Left cardiac atrium (tissue), 4 donors: Measurements from ENCODE around the gene ARFRP1. TPM values are rescaled to one million over a fixed set of nuclear protein-coding genes. Genes with fewer than 3 reads are reported as not detected.

Experiments
- ATAC-seq, 2 donors: fragments of 200-7000 bp; cut with Tn5 transposase; one replicate each; pipeline ENCODE4 v1.9.1; 2020; ENCODE audit warnings: mild to moderate bottlenecking in 2 of 2, moderate library complexity in 2 of 2
- DNase-seq: peaks from one replicate; pipeline ENCODE4 v3.0.0-alpha.2; 2020
- intact Hi-C, 2 donors: fragments of 100-400 bp; cut with DNase I; formaldehyde crosslinking; loops; one replicate each; pipeline versions ENCODE4 v1.14.1 to v1.15.1; 2022 to 2023
- total RNA-seq, 2 donors: library from RNA; stranded (reverse); fragmentation: NEBNext Ultra II Directional; extraction: Animal tissue kit (Norgen Biotek cat#: 25700); gene quantifications; one replicate each; pipeline ENCODE4 v1.2.1, GENCODE V29; 2021
- donor health status: DM: no; HTN: yes; CAD: no.
- donor health status: DM: no; HTN: yes; CAD: no; lungs with severe emphysema.
- donor health status: DM: yes; HTN: yes; CAD: no.
- donor health status: Dilated cardiomyopathy.

Gene ARFRP1
- total RNA-seq, 2 donors from 2014 or later = 36.8 to 44.9 TPM

DNA sequence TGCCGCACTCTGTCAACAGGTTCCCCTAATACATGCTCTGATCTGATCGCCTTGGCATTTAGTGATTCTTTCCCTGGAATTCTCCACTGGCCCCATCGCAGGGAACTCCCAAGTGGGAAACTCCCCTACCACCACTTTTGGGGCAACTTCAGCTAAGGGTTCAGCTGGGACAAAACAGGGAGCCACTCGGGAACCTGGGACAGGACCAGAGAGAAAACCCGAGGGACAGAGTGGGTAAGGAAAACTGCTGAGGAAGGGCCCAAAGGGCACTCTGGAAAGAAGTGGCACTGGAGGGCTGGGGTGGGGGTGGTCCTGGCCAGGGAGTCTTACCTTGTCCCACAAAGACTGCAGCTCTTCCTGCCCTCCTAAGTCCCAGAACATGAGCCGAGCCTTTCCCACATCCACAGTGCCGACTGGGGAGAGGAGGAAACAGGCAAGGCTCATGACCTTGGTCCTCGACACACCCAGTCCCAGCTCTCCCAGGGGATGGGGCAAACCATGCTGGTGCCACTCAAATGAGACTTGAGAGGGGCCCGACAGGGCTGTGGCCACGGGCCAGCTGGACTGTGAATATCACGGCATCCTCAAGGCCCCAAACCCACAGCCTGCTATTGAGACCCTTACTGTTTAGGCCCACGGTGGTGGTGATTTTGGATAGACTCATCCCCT is 1.6 kb downstream of the ARFRP1 start:
- no peak for DNase-seq
- intact Hi-C loops = no loop called here
- no peak for ATAC-seq

DNA sequence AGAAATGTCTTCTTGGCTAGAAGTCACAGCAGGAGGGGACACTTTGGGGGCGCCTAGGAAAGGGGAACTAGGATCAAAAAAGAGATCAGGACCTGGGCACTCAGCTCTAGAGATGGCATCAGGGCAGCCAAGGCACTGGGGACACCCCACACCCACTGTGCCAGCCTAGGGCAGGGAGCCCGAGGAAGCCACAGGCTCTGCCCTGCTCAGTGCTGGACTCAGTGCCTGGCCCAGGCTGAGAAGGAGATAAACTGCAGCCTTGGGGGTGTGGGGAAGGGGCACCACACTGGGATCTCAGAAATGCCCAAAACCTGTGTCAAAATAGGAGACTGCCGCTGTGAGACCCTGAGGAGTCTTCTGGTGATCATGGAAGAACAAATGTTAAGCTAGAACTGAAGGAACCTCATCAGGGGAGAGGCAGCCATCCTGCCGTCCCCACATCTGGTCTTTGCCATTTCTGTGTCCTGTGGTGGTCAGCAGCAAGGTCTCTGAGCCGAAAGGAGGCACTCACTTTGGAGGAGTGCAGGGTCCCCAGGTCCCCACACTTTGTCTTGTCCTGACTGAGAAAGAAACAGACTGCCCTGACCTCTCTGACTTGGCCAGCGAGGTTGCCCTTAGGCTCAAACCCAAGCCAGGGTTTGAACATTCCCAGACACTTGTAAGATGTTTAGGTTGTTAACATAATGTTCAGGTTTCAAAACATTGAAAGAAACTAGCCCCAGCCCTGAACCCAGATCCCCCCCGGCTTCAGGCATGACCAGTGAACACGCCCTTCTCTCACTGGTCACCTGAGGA is 2.3 kb downstream of the ARFRP1 start:
- intact Hi-C loops = no loop called here
- no peak for DNase-seq
- no peak for ATAC-seq

DNA sequence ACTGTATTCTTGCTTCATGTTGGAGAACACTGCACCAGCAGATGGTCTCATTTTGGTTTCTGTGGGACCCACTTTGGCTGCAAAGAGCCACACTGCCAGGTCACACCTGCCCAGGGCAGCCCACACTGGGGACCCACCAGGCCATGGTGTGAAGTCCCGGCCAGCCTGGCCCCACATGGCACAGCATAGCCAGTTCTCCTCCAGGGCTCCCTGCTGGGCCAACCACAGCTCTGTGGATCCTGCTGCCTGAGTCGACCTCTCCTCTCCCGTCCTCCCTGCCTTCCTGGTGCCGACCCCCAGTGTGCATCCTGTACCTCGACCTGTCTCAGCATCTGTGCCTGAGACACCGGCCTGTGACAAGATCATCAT is 3.0 kb downstream of the ARFRP1 start:
- ATAC-seq (no peak), DNase-seq (no peak)
- intact Hi-C loops = no loop called here

DNA sequence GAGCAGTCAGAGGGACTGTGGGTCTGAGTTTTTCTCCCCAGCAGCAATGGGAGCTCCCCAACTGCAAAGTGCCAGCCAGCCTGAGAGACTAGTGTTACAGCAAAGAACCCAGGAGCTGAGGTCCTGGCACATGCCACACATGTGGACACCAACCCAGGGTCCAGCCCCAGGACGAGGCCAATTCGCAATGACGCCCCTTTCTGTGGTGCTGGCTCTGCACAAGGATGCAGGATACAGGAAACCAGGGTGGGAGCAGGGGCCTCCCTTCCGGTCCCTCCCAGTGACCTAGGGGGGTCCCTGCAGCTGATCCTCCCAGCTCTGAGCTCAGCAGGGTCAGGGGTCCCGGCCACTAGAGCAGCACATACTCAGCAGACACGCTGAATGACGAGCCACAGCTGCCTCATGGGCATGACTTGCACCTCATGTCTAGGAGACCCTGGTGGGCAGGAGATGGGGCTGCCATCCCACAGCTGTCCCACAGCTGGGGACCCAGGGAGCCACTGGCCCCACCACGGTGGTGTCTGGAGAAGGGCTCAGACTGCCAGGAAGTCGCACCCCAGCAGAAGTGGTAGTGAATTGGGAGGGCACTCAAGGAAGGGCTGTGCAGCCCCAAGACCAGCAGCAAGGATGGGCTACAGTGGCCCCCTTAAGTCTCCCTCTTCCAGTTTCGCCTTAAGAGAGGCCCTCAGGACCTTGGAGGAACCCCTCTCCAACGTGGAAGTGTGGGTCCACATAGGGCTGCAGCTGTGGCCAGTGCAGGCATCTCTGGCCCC is 3.6 kb downstream of the ARFRP1 start:
- intact Hi-C loops = no loop called here
- ATAC-seq = no peak
- DNase-seq = no peak

DNA sequence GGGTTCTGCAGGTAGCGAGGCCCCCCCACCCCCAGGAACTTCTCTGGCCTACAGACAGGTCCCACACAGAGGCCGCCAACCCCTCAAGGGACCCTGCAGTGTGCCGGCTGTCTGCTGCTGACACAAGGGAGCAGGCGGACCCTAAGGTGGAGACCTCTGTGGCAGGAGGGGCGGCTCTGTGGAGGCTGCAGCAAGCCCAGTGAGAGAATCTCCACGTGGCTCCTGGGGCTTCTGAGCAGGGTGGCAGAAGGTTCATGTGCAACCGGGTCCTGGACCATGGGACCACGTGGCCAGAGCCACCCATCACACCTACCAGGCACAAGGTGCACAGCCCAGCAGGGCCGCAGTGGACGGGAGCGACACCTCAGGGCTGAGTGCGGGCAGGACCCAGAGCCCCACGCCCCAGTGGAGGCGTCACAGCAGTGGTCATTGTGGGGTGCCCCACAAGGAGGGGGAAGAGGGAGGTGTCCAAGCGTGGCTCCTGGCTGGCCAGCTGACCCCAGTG is 4.3 kb downstream of the ARFRP1 start:
- intact Hi-C loops = no loop called here
- DNase-seq (no peak), ATAC-seq (no peak)

DNA sequence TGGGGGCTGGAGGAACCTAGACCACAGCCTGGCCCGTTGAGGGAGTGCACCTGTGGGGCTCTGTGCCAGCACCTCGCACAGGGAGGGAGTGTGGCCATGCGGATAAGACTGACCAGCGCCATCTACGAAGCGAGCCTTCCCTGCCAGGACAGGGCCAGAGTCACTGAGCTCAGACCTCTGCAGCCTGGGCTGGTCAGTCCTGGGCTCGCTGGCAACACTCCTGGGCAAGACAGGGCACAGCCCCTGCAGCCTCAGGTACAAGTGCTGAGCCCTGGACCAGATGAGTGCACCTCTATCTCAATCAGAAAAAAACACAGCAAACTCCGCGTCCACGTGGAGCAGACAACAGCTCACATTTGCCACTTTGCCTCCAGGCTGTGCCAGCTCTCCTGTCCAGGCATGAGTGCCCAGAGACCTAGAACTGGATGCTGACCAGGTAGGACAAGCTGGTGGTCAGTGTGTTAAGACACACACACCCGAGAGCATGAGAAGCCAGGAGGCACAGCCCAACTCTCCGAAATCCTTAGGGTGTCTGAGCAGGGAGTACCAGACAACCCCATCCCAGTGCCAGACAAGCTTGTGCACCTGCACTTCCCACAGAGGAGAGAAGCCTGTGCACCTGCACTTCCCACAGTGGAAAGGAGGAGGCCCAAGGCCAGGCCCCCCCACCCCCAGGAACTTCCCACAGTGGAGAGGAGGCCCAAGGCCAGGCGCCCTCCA is 4.9 kb downstream of the ARFRP1 start:
- intact Hi-C loops = no loop called here
- no peak for ATAC-seq
- no peak for DNase-seq

DNA sequence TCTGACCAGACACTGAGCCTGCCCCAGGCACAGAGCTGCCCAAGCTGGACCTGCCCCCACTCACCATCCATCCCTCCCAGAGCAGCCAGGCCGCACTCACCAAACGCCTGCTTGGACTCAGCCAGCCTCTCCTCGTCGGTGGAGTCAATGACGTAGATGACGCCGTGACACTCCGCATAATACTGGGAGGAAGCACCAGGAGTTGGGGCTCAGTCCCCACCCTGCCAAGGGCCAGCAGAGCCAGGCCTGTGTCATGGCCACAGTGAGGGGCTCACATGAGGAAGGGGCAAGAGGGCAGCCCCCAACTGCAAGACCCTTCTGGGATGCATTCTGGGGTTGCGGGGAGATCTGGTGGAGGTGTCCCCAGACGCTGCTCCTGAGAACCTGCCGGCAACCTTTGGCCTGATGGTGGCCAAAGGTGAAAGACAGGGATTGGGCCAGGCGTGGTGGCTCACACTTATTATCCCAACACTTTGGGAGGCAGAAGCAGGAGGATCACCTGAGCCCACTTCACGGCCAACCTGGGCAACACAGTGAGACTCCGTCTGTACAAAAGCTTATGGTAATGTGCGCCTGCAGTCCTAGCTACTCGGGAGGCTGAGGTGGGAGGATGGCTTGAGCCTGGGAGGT is 5.6 kb downstream of the ARFRP1 start:
- DNase-seq (peak; percentile 22), ATAC-seq (no peak)
- intact Hi-C loops = no loop called here

DNA sequence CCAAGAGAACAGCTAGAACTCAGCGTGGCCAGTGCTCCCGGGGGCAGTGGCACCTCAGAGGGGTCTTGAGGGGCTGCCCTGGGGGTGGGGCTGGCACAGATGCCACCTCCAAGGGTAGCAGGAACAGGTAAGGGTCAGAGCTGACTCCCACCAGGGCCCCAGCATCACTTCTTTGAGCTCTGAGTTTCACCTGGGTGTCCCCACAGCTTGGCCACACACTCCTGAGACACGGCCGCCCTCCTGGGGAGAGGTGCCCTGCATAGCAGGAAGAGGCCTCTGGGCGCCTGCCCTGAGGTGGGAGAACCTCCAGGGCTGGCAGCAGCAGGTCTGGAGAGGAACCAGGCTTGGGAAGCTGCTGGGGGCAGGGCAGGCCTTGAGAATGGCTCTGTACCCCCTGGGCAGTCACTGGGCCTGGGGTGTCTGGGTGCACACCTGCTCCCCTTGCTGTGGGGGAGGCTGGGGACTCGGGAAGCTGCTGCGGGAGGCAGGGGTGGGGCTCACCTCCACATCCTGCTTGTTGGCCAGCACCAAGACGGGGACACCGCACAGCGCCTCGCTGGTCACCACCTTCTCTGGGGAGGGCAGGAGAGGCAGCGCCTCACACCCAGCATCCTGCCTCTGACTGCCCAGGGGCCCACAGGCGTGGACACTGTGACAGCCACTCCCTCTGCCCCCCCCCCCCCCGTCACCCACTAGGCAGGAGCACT is 6.3 kb downstream of the ARFRP1 start:
- peak; percentile 20 for DNase-seq
- intact Hi-C loops = no loop called here
- no peak for ATAC-seq

DNA sequence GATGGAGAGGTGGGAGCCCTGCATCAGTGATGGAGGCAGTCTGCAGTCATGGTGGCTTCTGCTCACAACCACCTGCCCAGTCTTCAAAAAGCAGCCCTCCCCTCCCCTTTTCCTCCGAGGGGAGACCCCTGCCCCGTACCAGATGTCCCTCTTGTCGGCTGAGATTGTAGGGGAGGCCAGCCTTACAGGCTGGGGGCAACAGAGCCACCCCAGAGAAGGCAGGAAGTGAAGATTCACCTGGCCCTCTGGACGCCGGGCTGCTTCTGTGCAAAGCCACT is 6.8 kb downstream of the ARFRP1 start:
- DNase-seq (no peak), ATAC-seq (no peak)
- intact Hi-C loops = no loop called here

DNA sequence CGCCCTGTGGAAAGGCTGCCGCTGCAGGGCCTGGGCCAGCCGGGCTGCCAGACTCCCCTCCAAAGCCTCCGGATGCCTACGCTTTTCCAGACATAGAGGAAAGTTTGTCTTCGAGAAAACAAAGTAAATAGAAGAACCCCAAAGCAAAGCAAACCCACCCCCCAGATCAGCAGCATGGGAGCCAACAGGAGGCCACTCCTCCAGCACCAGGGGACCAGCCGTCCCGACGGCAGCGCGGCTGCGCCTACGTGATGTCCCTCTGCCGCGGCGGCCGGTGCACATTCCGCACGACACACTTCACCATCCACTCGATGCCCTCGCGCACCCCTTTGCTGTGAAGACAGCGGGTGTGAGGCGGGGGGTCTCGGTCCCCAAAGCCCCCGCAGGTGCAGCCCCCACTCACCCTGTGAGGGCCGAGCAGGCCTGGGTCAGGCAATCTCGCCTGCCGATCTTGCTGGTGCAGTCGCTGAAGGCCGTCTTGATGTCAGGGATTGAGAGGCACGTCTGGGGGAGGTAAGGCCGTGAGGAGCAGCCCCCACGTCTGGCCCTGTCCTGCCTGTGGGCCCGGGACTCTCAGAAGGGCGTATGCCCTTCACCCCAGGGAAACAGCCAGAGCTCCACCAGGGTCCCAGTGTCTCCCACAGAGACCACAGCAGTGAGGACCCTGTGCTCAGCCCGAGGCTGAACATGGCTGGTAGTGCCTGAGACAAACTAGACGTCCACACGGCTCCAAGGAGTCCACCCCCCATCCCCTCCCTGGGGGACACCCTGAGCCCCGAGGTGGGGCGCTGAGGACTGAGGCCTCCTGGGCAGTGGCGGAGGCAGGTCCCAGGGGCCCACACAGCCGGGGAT is 7.4 kb downstream of the ARFRP1 start:
- intact Hi-C loops = no loop called here
- ATAC-seq (no peak), DNase-seq (peak; percentile 21)

DNA sequence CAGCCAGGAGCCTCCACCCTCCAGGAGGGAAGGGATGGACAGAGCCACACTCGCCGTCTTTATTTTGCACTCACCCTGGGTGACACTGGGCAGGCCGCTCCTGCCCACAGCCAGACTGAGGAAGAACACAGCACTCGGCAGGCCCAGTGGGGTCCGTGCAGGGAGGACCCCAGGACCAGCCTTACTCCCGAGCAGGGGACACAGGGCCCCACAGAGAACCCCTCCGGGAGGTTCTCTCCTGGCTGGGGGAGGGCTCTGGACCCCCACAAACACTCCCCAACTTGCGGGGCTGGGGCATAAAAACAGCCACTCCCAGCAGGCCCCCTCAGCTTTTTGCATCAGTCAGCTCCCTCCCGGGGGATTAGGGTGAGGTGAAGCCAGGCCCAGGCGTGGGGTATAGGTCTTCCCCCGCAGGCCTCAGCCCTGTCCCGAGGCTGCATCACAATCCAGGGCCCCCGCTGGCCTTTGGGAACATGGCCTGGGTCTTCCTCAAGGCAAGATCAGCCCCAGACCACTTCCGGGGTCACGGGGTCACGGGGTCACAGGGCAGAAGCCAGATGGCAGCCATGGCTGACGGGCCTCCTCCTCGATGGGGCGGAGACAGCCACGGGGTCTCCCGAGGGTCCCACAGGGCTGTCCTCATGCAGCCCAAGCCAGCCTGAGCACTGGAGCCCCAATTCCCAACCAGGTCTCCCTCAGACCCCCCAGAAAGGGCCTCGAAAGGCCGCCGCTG is 8.1 kb downstream of the ARFRP1 start:
- peak; percentile 31 for DNase-seq

DNA sequence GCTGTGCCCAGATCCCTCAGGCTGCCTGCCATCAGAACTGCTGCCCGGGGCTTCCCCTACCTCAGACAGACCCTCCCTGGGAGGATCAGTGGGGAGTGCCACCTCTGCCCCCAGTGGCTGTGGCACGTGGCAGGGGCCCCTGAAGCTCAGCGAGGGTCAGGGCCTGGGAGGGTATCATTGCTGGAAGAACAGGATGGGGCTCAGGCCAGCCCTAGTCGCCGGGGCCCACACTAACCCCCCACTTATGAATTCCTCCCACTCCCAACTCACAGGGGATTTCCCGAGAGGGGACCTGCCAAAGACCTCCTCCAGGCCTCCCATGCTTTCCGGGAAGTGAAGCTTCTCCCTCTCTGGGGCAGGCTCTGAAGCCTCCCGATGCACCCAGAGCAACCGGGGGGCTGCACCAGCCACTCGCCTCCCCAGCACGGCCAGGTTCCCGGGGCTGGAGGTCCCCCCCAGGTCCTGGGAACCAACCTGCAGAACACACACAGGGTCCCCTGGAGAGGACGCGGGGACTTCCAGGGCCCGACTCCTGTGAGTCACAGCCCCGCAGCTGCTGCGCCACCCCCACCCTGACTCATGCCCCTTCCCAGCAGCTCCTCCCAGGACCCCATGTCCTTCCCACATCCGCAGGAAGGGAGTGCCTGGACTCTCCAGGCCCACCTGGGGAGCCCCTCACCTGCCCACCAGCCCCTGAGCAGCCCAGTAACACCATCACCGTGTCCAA is 8.9 kb downstream of the ARFRP1 start:
- peak; percentile 79 for DNase-seq
- ATAC-seq = peak; percentile 9 to 45
- intact Hi-C loops = no loop called here

More for the DNA sequence above, 8.1 kb downstream of the ARFRP1 start:
- ATAC-seq = no peak
- intact Hi-C loops = no loop called here

DNA sequence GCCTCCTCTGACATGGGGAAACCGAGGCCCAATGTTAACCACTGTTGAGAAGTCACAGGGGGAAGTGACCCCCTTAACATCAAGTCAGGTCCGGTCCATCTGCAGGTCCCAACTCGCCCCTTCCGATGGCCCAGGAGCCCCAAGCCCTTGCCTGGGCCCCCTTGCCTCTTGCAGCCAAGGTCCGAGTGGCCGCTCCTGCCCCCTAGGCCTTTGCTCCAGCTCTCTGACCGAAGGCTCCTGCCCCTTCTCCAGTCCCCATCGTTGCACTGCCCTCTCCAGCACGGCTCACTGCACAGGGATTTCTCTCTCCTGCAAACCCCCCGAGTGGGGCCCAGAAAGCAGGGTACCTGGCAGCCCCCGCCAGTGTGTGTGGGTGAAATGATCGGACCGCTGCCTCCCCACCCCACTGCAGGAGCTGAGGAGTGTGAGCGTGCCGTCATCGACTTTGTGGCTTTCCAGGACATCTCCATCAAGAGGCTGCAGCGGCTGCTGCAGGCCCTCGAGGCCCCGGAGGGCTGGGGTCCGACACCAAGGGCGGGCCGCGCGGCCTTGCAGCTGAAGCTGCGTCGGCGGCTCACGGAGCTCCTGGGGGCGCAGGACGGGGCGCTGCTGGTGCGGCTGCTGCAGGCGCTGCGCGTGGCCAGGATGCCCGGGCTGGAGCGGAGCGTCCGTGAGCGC is 9.8 kb downstream of the ARFRP1 start:
- intact Hi-C loops = no loop called here
- DNase-seq = no peak
- no peak for ATAC-seq

DNA sequence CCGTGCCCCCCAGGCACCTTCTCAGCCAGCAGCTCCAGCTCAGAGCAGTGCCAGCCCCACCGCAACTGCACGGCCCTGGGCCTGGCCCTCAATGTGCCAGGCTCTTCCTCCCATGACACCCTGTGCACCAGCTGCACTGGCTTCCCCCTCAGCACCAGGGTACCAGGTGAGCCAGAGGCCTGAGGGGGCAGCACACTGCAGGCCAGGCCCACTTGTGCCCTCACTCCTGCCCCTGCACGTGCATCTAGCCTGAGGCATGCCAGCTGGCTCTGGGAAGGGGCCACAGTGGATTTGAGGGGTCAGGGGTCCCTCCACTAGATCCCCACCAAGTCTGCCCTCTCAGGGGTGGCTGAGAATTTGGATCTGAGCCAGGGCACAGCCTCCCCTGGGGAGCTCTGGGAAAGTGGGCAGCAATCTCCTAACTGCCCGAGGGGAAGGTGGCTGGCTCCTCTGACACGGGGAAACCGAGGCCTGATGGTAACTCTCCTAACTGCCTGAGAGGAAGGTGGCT is 10.4 kb downstream of the ARFRP1 start:
- ATAC-seq = no peak
- intact Hi-C loops = no loop called here
- no peak for DNase-seq

DNA sequence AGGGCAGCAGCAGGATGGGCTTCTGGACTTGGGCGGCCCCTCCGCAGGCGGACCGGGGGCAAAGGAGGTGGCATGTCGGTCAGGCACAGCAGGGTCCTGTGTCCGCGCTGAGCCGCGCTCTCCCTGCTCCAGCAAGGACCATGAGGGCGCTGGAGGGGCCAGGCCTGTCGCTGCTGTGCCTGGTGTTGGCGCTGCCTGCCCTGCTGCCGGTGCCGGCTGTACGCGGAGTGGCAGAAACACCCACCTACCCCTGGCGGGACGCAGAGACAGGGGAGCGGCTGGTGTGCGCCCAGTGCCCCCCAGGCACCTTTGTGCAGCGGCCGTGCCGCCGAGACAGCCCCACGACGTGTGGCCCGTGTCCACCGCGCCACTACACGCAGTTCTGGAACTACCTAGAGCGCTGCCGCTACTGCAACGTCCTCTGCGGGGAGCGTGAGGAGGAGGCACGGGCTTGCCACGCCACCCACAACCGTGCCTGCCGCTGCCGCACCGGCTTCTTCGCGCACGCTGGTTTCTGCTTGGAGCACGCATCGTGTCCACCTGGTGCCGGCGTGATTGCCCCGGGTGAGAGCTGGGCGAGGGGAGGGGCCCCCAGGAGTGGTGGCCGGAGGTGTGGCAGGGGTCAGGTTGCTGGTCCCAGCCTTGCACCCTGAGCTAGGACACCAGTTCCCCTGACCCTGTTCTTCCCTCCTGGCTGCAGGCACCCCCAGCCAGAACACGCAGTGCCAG is 11.0 kb downstream of the ARFRP1 start, which contains the start of gene TNFRSF6B:
TNFRSF6B (plus strand) TSS at position 25 of the 729 bp plus-strand sequence; CDS start at position 141, 116 bp downstream.
- peak; percentile 31 for DNase-seq
- ATAC-seq = peak; percentile 2 to 3
- intact Hi-C loops = no loop called here
